Nephron progenitor cell (in vitro differentiated cells): ENCODE data around the gene SPAG17.
A peak's percentile ranks its signal among the peaks of the same experiment; 100 is the strongest.
"Not testable (repeated sequence)": the region's sequence is repeated elsewhere in the genome, so short reads cannot be mapped to it uniquely, and the experiment has no call there.

Experiments
- DNase-seq: peaks from one replicate; pipeline ENCODE4 v3.0.0; 2021
- H3K27ac Mint-ChIP-seq: 2 replicates; pipeline ENCODE4 v1.8.0; 2021; ENCODE audit warnings: mild to moderate bottlenecking, moderate library complexity, mixed read lengths
- H3K27me3 Mint-ChIP-seq: 2 replicates; pipeline ENCODE4 v1.8.0; 2021; ENCODE audit warnings: mild to moderate bottlenecking, low read depth, mixed read lengths; ENCODE audit not compliant: poor library complexity
- H3K36me3 Mint-ChIP-seq: 2 replicates; pipeline ENCODE4 v1.8.0; 2021; ENCODE audit warnings: low read depth, mixed read lengths
- H3K4me1 Mint-ChIP-seq: 2 replicates; pipeline ENCODE4 v1.8.0; 2021; ENCODE audit warnings: mixed read lengths
- H3K4me3 Mint-ChIP-seq: 2 replicates; pipeline ENCODE4 v1.8.0; 2021; ENCODE audit warnings: mild to moderate bottlenecking, moderate library complexity, mixed read lengths
- H3K9me3 Mint-ChIP-seq: 2 replicates; pipeline ENCODE4 v1.8.0; 2021; ENCODE audit warnings: mild to moderate bottlenecking, moderate library complexity, mixed read lengths
- CTCF ChIP-seq: fragments of 200-600 bp; sonication (generic); IDR thresholded peaks from 2 replicates; pipeline ENCODE4 v1.5.0; 2021; ENCODE audit warnings: antibody characterized with exemption

Gene SPAG17

GRCh38 chr1:117932576-117932975 is 252.5 kb downstream of the SPAG17 start:
- Mint-ChIP-seq H3K27ac (no peak overlapping the region), H3K9me3 (no peaks in the 10 kb centered on the region), H3K36me3 (peaks cover 14% of the 10 kb centered on the region), H3K27me3 (no peaks in the 10 kb centered on the region), H3K4me1 (peaks cover 37% of the 10 kb centered on the region), H3K4me3 (no peak overlapping the region)
- no peak for TF ChIP-seq CTCF
- DNase-seq = no peak

- peak overlapping the region; percentile 97 for H3K27ac Mint-ChIP-seq
- H3K4me3 Mint-ChIP-seq = peak overlapping the region; percentile 99
- no peaks in the 10 kb centered on the region for H3K27me3 Mint-ChIP-seq
- DNase-seq = no peak
- no peaks in the 10 kb centered on the region for H3K9me3 Mint-ChIP-seq
- H3K4me1 Mint-ChIP-seq = peaks cover 44% of the 10 kb centered on the region
- no peak for TF ChIP-seq CTCF
- H3K36me3 Mint-ChIP-seq = peaks cover 12% of the 10 kb centered on the region
These were observed 254.5 kb downstream of the SPAG17 start for GRCh38 chr1:117930484-117930883.

GRCh38 chr1:117930173-117930447 is 254.9 kb downstream of the SPAG17 start:
- Mint-ChIP-seq H3K4me3 (peak overlapping the region; percentile 99), H3K36me3 (peaks cover 12% of the 10 kb centered on the region), H3K4me1 (peaks cover 44% of the 10 kb centered on the region), H3K9me3 (no peaks in the 10 kb centered on the region), H3K27me3 (no peaks in the 10 kb centered on the region), H3K27ac (peak overlapping the region; percentile 97)
- no peak for TF ChIP-seq CTCF
- no peak for DNase-seq

GRCh38 chr1:117929343-117930172 is 255.5 kb downstream of the SPAG17 start, which contains the start of the genes GDAP2 and WDR3:
TSS of gene GDAP2 (minus strand) at chr1:117929621. CDS start at chr1:117920357, 9,264 bp downstream.
TSS of gene WDR3 (plus strand) at chr1:117929739. CDS start at chr1:117933320, 3,581 bp downstream.
- Mint-ChIP-seq H3K9me3 (no peaks in the 10 kb centered on the region), H3K27me3 (no peaks in the 10 kb centered on the region), H3K4me1 (peaks cover 44% of the 10 kb centered on the region), H3K4me3 (peak within 1 kb of the TSS; percentile 99), H3K36me3 (peaks cover 8% of the 10 kb centered on the region), H3K27ac (peak within 1 kb of the TSS; percentile 97)
- DNase-seq = peak; percentile 95
- no peak for TF ChIP-seq CTCF

- TF ChIP-seq CTCF = no peak
- DNase-seq = peak; percentile 60
- H3K27ac Mint-ChIP-seq = peak overlapping the region; percentile 97
- peaks cover 44% of the 10 kb centered on the region for H3K4me1 Mint-ChIP-seq
- peak overlapping the region; percentile 99 for H3K4me3 Mint-ChIP-seq
- peaks cover 10% of the 10 kb centered on the region for H3K36me3 Mint-ChIP-seq
- no peaks in the 10 kb centered on the region for H3K9me3 Mint-ChIP-seq
- H3K27me3 Mint-ChIP-seq = no peaks in the 10 kb centered on the region
These were observed 256.1 kb downstream of the SPAG17 start for GRCh38 chr1:117928881-117929342.

- Mint-ChIP-seq H3K4me1 (peaks cover 27% of the 10 kb centered on the region), H3K4me3 (no peak overlapping the region), H3K36me3 (peaks cover 11% of the 10 kb centered on the region), H3K27me3 (no peaks in the 10 kb centered on the region), H3K9me3 (no peaks in the 10 kb centered on the region), H3K27ac (peak overlapping the region; percentile 7)
- TF ChIP-seq CTCF = no peak
- DNase-seq = no peak
These were observed 259.0 kb downstream of the SPAG17 start for GRCh38 chr1:117925981-117926380.

GRCh38 chr1:117922717-117923116 is 262.3 kb downstream of the SPAG17 start:
- not testable (repeated sequence) for H3K27ac Mint-ChIP-seq, H3K27me3 Mint-ChIP-seq, H3K4me3 Mint-ChIP-seq, H3K9me3 Mint-ChIP-seq, H3K4me1 Mint-ChIP-seq, DNase-seq
- peaks cover 31% of the 10 kb centered on the region for H3K36me3 Mint-ChIP-seq
